ENCODE data around the gene ATG4C.

- no peak for TF ChIP-seq ATF6 (CRISPR knock-in tag; conservative IDR thresholded peaks at IDR 0.05)
- TF ChIP-seq FOXM1 (CRISPR knock-in tag; IDR thresholded peaks at IDR 0.05) = no peak
- TF ChIP-seq HCFC1 (IDR thresholded peaks at IDR 0.05; ENCODE audit: low read depth, low read length) = no peak
- no peak for TF ChIP-seq ZMAT3 (CRISPR knock-in tag; conservative IDR thresholded peaks at IDR 0.05)
- TF ChIP-seq ZBTB1 (CRISPR knock-in tag; IDR thresholded peaks at IDR 0.05; ENCODE audit: borderline replicate concordance) = no peak
- no peak for TF ChIP-seq PRDM10 (CRISPR knock-in tag; IDR thresholded peaks at IDR 0.05; ENCODE audit: low read depth)
- no peak for TF ChIP-seq HBP1 (CRISPR knock-in tag; IDR thresholded peaks at IDR 0.05; ENCODE audit: low read depth)
- no peak for TF ChIP-seq NKX3-1 (CRISPR knock-in tag; IDR thresholded peaks at IDR 0.05)
- TF ChIP-seq CTCF (CRISPR knock-in tag; IDR thresholded peaks at IDR 0.05) = no peak
- no peak for TF ChIP-seq ZBTB49 (CRISPR knock-in tag; IDR thresholded peaks at IDR 0.05; ENCODE audit: borderline replicate concordance)
- no peak for TF ChIP-seq SAFB2 (CRISPR knock-in tag; IDR thresholded peaks at IDR 0.05; ENCODE audit: borderline replicate concordance, low read depth)
- no peak for TF ChIP-seq MAX (IDR thresholded peaks at IDR 0.05)
- no peak for TF ChIP-seq ZNF598 (CRISPR knock-in tag; IDR thresholded peaks at IDR 0.05; ENCODE audit: borderline replicate concordance)
Observed at GRCh38 chr1:62781841-62782543, 1.9 kb upstream of the ATG4C start.
